ENCODE results near the gene CRADD. TPM values are rescaled to one million over a fixed set of nuclear protein-coding genes. Genes with fewer than 3 reads are reported as not detected.

Gene CRADD
- total RNA-seq, 1 experiment from 2014 or later, result 7.6 TPM

DNA sequence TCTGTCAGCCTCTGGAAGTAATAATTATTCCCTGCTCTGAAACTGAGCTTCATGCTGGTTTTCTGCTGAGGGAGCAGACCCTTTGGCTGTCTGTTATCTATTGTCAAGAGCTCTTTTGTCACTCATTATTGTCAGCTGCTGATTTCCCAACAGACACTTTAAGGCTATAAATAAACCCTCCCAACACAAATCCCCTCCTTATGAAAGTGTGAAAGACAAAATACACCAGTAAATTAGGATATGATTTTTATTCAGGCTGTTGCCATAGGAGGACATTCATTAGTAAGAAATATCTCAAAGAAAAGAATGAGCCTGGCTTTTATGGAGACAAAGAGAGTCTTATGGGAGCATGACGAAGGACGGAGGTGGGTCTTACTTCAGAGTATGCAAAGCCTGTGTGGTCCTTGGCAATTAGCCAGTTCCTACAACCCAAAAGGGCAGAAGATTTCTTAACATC, 180.8 kb downstream of the CRADD start:
- Histone ChIP-seq H3K27me3 (ENCODE audit: insufficient read depth, low read length) (no peaks in the 10 kb centered on the region), H2AK5ac (ENCODE audit: insufficient read length, low read length) (no peak overlapping the region), H2BK5ac (ENCODE audit: insufficient read length, low read length) (no peak overlapping the region), H3K79me2 (ENCODE audit: insufficient read depth, low read length) (no peaks in the 10 kb centered on the region), H3K4me1 (ENCODE audit: insufficient read depth, low read length) (0 out of 2 replicates have a peak, but pooled peaks cover 2% of the 10 kb centered on the region), H3K23me2 (ENCODE audit: insufficient read length, low read depth, low read length, poor library complexity, severe bottlenecking) (no peaks in the 10 kb centered on the region), H3T11ph (ENCODE audit: low read length) (no peak overlapping the region), H3K9me3 (ENCODE audit: control insufficient read depth, low read depth, low read length) (no peaks in the 10 kb centered on the region), H2AFZ (ENCODE audit: low read length) (no peak overlapping the region), H3K56ac (ENCODE audit: insufficient read length, low read depth, low read length) (no peak overlapping the region), H3K23ac (ENCODE audit: insufficient read length, low read depth, low read length) (no peak overlapping the region), H2BK20ac (ENCODE audit: low read depth, low read length, poor library complexity, severe bottlenecking) (no peak overlapping the region), H2BK12ac (ENCODE audit: insufficient read length, low read depth, low read length) (no peak overlapping the region), H4K5ac (ENCODE audit: insufficient read length, low read depth, low read length) (no peak overlapping the region), H3K4ac (ENCODE audit: low read depth, low read length) (no peak overlapping the region), H3K9ac (ENCODE audit: extremely low read depth, insufficient read length, low read length) (no peak overlapping the region), H2BK15ac (ENCODE audit: low read depth, low read length) (no peak overlapping the region), H3K79me1 (ENCODE audit: insufficient read depth, low read depth, low read length, poor library complexity, severe bottlenecking) (no peaks in the 10 kb centered on the region), H3K27ac (ENCODE audit: insufficient read length, low read depth, low read length) (no peak overlapping the region), H3K18ac (ENCODE audit: insufficient read length, low read depth, low read length) (no peak overlapping the region), H3K14ac (ENCODE audit: insufficient read depth, low read length) (no peak overlapping the region), H4K91ac (ENCODE audit: insufficient read length, low read depth, low read length) (no peak overlapping the region), H3K4me2 (ENCODE audit: insufficient read depth, insufficient read length, low read length) (no peak overlapping the region), H4K20me1 (ENCODE audit: control insufficient read depth, insufficient read depth, insufficient read length) (no peaks in the 10 kb centered on the region), H2BK120ac (ENCODE audit: low read depth, low read length, poor library complexity, severe bottlenecking) (no peak overlapping the region), H4K8ac (replicated peaks; ENCODE audit: insufficient read length, low read depth, low read length) (no peak overlapping the region)
- no peak overlapping the region for H3K4me3 Mint-ChIP-seq
- no peak overlapping the region for H3K27ac Mint-ChIP-seq
- peaks cover 2 to 17% of the 10 kb centered on the region in 2 experiments for H3K4me1 Mint-ChIP-seq
- no peaks in the 10 kb centered on the region for H3K36me3 Mint-ChIP-seq (ENCODE audit: insufficient read depth in 1 of 3, low read depth in 3 of 3)
- WGBS (ENCODE audit: extremely low coverage, insufficient read length, low lambda C conversion rate), result no CpG with 5 or more reads among the region's 2 CpGs
- no peak for TF ChIP-seq CTCF (conservative IDR thresholded peaks at IDR 0.05)
- DNase-seq, result no peak
- H3K27me3 Mint-ChIP-seq (ENCODE audit: low read depth), result no peaks in the 10 kb centered on the region; the same call in 1 of the 2 replicates
- no peaks in the 10 kb centered on the region; a peak in 1 of 5 replicates for H3K9me3 Mint-ChIP-seq

Measured in H9 (cell line).